GM18517 (cell line): Measurements from ENCODE around the gene CDKAL1.

ENCODE experiments used
- ATAC-seq: cut with Tn5 transposase; IDR thresholded peaks from one replicate; pipeline ENCODE4 v1.9.1; 2021; ENCODE audit warnings: mild to moderate bottlenecking, moderate library complexity; ENCODE audit not compliant: unreplicated experiment

CDKAL1 gene

DNA sequence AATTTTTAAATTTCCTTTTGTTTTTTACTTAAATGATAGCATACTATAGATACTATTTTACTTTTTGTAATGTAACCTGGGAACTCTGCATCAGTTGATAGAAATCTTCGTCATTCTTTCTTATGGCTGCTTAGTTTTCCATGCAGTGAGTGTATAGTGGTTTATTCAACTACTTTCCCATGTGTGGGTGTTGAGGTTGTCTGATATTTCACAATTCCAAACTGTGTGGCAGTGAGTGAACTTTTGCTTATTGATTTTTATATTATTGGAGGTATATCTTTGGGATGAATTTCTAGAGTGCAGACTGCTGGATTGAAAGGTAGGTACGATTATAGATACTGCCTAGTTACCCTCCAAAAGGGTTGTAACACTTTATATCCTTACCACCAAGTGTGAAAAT is 136.5 kb downstream of the CDKAL1 start:
- no peak for ATAC-seq

GRCh38 chr6:20672038-20672437 is 137.8 kb downstream of the CDKAL1 start:
- ATAC-seq: no peak

- no peak for ATAC-seq
Observed at GRCh38 chr6:20673458-20673857, 139.2 kb downstream of the CDKAL1 start.

DNA sequence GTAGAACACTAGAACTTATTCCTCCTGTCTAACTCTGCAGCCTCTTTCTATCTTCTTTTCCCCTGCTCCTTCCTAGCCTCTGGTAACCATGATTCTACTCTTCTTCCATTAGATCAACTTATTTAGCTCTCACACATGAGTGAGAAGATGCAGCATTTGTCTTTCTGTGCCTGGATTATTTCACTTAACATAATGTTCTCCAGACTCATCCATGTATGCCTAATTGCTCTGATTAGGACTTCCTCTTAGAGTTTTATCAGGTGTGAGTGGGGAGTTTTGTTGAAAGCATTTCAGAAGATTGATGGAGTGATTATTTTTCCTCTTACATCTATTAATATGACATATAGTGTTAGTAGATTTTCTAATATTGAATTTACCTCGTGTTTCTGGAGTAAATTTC is 140.4 kb downstream of the CDKAL1 start:
- no peak for ATAC-seq

DNA sequence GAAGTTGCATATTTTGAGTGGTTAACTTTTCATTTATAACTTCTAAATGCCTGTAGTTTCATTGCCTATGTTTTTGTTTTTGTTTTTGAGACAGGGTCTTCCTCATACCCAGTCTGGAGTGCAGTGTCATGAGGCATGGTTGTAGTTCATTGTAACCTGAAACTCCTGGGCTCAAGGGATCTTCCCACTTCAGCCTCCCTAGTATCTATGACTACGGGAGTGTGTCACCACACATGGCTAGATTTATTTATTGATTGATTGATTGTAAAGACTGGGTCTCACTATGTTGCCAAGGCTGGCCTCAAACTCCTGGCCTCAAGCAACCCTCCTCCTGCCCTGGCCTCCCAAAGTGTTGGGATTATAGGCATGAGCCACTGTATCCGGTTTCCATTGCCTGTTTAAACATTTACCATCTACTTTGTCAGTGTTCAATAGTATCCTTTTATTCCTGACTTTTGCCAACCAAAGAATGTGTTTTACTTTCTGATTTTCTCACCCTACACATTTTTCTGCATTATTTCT is 144.6 kb downstream of the CDKAL1 start:
- ATAC-seq: no peak

DNA sequence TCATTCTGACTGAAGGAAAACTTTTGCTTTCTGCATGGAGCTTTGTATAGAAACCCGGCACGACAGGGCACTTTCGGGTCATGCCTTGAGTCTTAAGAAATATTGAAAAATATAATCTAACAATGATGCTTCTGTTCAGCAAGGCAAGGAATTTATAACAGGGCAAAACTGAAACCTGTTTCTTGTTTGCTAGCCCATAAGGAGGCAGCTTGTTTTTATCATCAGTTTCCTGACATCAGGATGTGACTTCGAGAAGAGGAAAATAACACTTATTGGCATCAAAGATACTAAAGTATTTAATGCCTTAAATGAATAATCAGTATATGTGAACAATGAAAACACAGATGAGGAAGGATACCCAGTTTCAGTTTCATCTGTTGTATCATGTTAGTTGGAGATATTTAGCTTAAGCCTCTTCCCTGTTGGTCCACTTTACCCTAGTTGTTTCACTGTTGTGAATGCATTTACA is 146.5 kb downstream of the CDKAL1 start:
- peak; percentile 70 for ATAC-seq

GRCh38 chr6:20681243-20681684 is 147.0 kb downstream of the CDKAL1 start:
- peak; percentile 48 for ATAC-seq

DNA sequence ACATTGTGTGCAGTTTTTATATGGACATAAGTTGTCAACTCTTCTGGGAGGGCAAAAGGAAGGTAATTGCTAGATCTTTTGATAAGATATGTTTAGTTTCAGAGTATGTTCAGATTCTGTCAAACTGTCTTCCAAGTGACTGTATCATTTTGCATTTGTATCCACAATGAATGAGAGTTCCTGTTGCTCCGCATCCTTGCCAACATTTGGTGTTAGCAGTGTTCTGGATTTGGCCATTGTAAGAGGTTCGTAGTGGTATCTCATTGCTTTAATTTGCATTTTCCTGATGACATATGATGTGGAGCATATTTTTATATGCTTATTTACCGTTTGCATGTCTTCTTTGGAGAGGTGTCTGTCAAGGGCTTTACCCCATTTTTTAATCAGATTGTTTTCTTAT is 150.2 kb downstream of the CDKAL1 start:
- no peak for ATAC-seq

- no peak for ATAC-seq
Observed at GRCh38 chr6:20686142-20686541, 151.9 kb downstream of the CDKAL1 start.

DNA sequence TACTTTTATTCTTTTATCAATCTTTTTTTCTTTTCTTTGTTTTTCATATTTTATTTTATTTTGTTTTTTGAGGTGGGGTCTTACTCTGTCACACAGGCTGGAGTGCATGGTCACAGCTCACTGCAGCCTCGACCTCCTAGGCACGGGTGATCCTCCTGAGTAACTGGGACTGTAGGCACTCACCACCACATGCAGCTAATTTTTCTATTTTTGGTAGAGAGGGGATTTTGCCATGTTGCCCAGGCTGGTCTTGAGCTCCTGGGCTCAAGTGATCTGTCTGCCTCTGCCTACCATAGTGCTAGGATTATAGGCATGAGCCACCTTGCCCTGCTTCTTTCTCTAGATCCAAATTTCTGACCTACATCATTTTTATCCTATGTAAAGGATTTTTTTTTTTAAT is 153.2 kb downstream of the CDKAL1 start:
- ATAC-seq: no peak

GRCh38 chr6:20688710-20689500 is 154.6 kb downstream of the CDKAL1 start:
- ATAC-seq: peak; percentile 98

GRCh38 chr6:20691185-20691584 is 156.9 kb downstream of the CDKAL1 start:
- no peak for ATAC-seq

DNA sequence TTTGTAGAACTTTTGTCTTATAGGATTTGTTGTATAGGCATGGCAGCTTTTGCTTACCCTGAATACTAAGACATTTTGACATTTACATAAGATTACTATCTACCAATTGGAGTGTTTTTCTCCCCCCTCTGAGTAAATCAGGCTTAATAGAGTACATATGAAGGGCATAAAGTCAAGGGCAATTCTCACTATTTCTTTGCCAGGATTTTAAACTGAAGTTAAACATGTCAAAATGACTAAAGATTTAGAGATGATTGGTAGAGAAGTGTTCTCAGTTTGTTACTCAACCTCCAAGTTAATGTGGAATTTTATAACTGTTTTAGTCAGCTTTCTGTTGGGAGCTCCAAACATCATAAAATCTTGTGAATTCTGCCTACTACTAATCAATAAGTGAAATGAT is 157.8 kb downstream of the CDKAL1 start:
- ATAC-seq: no peak

DNA sequence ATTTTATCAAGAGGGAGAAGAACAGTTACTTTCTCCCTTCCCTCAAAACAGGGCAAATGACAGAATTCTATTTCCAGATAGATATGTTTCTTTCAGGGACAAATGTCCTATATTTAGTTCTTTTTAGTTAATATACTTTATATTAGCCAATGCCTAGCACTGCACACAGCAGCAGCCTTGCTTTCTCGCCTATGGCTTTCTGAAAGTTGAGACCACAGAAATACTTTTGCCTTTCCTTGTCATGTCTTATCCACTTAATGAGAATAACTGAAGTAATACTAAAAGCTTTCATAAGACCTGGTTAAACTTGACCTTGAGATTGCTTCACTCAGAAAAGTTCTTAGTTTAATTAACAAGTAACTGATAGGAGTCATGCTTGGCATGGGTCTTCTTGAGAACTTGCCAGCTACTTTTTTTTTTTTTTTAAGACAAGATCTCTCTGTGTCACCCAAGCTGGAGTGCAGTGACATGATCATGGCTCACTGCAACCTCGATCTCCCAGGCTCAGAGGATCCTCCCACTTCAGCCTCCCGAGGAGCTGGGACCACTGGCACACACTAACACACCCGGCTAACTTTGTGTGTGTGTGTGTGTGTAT is 159.3 kb downstream of the CDKAL1 start:
- ATAC-seq: no peak

DNA sequence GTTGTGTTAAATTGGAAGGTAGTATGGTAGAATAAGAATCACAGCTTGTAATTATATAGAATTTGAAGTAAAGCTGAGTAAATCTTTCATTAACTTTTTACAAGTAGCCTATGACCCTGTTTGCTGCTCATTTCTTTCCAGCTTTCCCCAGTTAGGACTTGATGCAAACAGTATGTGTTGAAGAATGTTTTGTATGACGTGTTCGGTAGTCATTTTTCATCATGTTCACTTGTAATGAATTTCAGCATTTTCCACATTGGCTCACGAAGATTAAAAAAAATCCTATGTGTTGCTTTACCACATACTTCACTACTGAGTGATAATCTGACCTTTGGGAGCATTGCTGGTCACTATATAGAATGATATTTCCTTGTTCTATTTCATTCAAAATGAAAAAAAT is 162.4 kb downstream of the CDKAL1 start:
- ATAC-seq: no peak

DNA sequence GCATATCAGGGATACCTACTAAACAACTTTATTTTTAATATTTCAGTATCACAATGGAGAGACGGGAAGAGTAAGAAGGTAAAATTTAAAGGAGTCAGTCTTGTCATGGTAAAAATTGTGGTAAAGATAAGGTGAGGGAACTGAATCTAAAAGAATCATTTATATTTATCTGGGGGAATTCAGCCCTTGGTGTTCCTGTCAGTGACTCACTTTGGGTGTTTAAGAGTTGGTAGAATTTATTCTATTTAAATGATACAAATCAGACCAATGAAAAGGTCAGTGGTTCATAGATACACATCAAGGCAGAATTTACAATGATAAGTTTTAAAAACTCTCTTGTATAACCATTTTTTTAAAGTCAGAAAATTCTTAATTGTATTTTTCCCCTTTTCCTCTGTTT is 164.4 kb downstream of the CDKAL1 start:
- no peak for ATAC-seq

DNA sequence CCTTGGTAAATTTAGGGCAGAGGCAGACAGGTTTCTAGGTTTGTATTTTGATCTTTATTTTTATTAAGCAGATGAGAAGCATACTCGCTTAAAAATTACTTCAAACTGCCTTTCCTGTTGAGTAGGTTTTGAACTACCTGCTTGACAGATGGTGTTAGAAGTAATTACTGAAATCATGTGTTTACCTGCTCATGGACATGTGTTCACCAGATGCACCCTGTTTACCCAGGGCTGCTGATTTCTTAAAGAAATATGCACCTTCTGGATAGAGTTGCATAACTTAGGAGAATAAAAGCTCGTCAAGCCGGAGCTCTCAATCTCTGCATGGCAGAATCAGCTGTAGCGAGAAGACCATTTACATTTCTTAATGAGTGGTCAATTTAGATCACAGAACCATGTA is 165.1 kb downstream of the CDKAL1 start:
- no peak for ATAC-seq

DNA sequence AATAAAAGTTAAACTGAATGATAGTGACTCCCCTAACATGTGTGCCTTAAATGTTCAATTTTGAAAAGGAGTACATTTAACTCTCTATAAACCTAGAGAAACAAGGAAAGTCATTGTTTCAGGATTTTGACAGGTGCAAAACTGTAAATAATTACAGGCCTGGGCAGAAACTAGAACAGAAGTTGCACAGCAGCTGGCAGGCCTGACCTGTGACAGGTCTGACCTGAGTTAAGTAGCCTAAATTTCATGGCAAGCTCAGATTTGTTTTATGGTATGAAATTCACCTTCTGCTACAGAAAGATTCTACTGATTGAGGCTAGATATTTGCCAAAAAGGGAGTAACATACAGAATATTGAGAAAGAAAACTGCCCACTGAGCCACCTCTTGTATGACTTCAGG is 166.1 kb downstream of the CDKAL1 start:
- ATAC-seq: no peak

- no peak for ATAC-seq
Observed at GRCh38 chr6:20702366-20702765, 168.1 kb downstream of the CDKAL1 start.

DNA sequence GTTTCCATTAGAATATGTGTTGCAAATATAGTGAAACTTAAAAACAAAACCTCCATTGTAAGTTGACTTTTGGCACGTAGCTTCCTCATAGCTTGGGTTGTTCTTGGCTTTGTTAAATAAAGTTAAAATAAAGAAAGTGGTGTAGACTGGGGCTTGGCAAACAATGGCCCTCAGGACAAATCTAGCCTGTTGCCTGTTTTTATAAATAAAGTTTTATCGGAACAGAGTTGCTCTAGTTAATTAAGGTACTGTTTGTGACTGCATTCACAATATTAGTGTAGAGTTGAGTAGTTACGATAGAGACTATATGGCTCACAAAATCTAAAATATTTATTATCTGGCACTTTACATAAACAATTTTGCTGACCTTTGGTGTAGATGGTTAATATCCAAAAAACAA is 168.8 kb downstream of the CDKAL1 start:
- no peak for ATAC-seq

DNA sequence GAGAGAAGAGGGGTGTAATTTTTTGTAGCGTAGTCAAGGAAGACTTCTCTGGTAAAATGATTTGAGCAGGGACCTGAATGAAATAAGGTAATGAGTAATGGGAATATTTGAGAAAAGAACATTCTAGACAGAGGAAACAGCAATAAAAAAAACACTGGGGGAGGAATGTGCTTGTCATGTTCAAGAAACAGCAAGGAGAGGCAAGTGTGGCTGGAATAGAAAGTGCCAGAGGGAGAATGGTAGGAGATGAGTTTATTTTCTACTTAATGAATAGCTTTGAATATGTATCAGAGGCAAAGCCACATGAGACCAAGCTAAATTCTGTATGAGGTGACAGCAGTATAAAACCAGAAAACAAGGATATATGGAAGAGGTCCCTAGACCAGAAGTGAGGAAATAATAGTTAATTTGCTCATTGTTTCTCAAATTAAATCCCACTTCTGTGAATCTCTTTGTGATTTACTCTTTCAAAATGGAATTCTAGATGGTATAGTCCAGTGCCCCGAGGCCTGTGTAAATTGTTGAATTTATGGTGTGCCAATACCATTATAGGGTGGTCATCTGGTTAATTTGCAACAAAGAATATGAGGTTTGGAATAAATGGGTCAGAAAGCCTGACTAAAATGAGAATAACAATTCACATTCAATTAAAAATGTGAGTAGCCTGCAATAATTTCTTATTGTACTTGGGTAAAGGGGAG is 170.2 kb downstream of the CDKAL1 start:
- no peak for ATAC-seq

GRCh38 chr6:20705741-20706140 is 171.5 kb downstream of the CDKAL1 start:
- no peak for ATAC-seq
